GM23338 (cell line): ENCODE data around the gene SLC39A11. TPM values are rescaled to one million over a fixed set of nuclear protein-coding genes. Genes with fewer than 3 reads are reported as not detected.

Experiments used
- ATAC-seq: fragments of 200-7000 bp; cut with Tn5 transposase; 3 replicates; pipeline ENCODE4 v1.9.1; 2020
- DNase-seq: peaks from one replicate; pipeline ENCODE4 v3.0.0-alpha.2; 2015; ENCODE audit warnings: low spot score
- H2AFZ ChIP-seq: fragments of 200-600 bp; sonication (generic); 2 replicates; pipeline ENCODE4 v1.8.0; 2016; ENCODE audit warnings: antibody characterized with exemption, mild to moderate bottlenecking, moderate library complexity
- H3F3A ChIP-seq: fragments of 200-600 bp; sonication (generic); replicated peaks from 2 replicates; pipeline ENCODE4 v1.8.0; 2017; ENCODE audit warnings: antibody characterized with exemption, mixed run types, low read depth
- H3K27ac ChIP-seq: fragments of 200-600 bp; sonication (generic); 2 replicates; pipeline ENCODE4 v1.6.1; 2016; ENCODE audit warnings: low read depth
- H3K27me3 ChIP-seq: fragments of 200-600 bp; sonication (generic); 2 replicates; pipeline ENCODE4 v1.8.0; 2016; ENCODE audit warnings: mild to moderate bottlenecking, mixed run types, moderate library complexity; ENCODE audit not compliant: insufficient read depth
- H3K36me3 ChIP-seq: fragments of 200-600 bp; sonication (generic); 2 replicates; pipeline ENCODE4 v1.8.0; 2016; ENCODE audit warnings: mild to moderate bottlenecking; ENCODE audit not compliant: insufficient read depth
- H3K4me1 ChIP-seq: fragments of 200-600 bp; sonication (generic); 2 replicates; pipeline ENCODE4 v1.8.0; 2016; ENCODE audit warnings: mild to moderate bottlenecking, moderate library complexity; ENCODE audit not compliant: insufficient read depth
- H3K4me2 ChIP-seq: fragments of 200-600 bp; sonication (generic); 2 replicates; pipeline ENCODE4 v1.7.1; 2017; ENCODE audit warnings: mixed run types
- H3K4me3 ChIP-seq: fragments of 200-600 bp; sonication (generic); 2 replicates; pipeline ENCODE4 v1.6.1; 2016; ENCODE audit warnings: mixed run types
- H3K79me2 ChIP-seq: fragments of 200-600 bp; sonication (generic); replicated peaks from 2 replicates; pipeline ENCODE4 v1.8.0; 2017; ENCODE audit warnings: mild to moderate bottlenecking; ENCODE audit not compliant: insufficient read depth
- H3K9me2 ChIP-seq: fragments of 200-600 bp; sonication (generic); 2 replicates; pipeline ENCODE4 v1.8.0; 2017; ENCODE audit not compliant: insufficient read depth
- H4K20me1 ChIP-seq: fragments of 200-600 bp; sonication (generic); replicated peaks from 2 replicates; pipeline ENCODE4 v1.8.0; 2017; ENCODE audit warnings: mild to moderate bottlenecking; ENCODE audit not compliant: insufficient read depth
- H3K27ac Mint-ChIP-seq: 2 replicates; pipeline ENCODE4 v1.8.0; 2020; ENCODE audit warnings: inconsistent platforms, mild to moderate bottlenecking, moderate library complexity, mixed read lengths
- H3K27me3 Mint-ChIP-seq: 3 replicates; pipeline ENCODE4 v1.8.0; 2022; ENCODE audit warnings: low read depth, mild to moderate bottlenecking, moderate library complexity, mixed read lengths, inconsistent platforms; ENCODE audit not compliant: insufficient read depth, poor library complexity
- H3K36me3 Mint-ChIP-seq: 3 replicates; pipeline ENCODE4 v1.8.0; 2021; ENCODE audit warnings: low read depth, mild to moderate bottlenecking, inconsistent platforms, moderate library complexity, mixed read lengths
- H3K4me1 Mint-ChIP-seq: 3 replicates; pipeline ENCODE4 v1.8.0; 2020; ENCODE audit warnings: mild to moderate bottlenecking, inconsistent platforms, mixed read lengths
- H3K4me3 Mint-ChIP-seq: 3 replicates; pipeline ENCODE4 v1.8.0; 2021; ENCODE audit warnings: moderate library complexity, mild to moderate bottlenecking, inconsistent platforms, mixed read lengths
- H3K9me3 Mint-ChIP-seq: 3 replicates; pipeline ENCODE4 v1.8.0; 2020; ENCODE audit warnings: moderate library complexity, mild to moderate bottlenecking, inconsistent platforms, mixed read lengths
- CREB1 ChIP-seq: fragments of 250-450 bp; sonication (Bioruptor Pico); IDR thresholded peaks from 2 replicates; pipeline ENCODE4 v1.5.0; 2020; ENCODE audit warnings: low read depth, mild to moderate bottlenecking, moderate library complexity
- ETS1 ChIP-seq: IDR thresholded peaks from 2 replicates; pipeline ENCODE4 v1.6.1; 2016; ENCODE audit warnings: antibody characterized with exemption
- EZH2 ChIP-seq: fragments of 200-600 bp; sonication (generic); IDR thresholded peaks from one replicate; pipeline ENCODE4 v1.8.0; 2017; ENCODE audit warnings: antibody characterized with exemption, mild to moderate bottlenecking, low read depth; ENCODE audit not compliant: unreplicated experiment
- EZH2phosphoT487 ChIP-seq: fragments of 200-600 bp; sonication (generic); IDR thresholded peaks from one replicate; pipeline ENCODE4 v1.8.1; 2018; ENCODE audit warnings: antibody characterized with exemption; ENCODE audit not compliant: unreplicated experiment
- JUNB ChIP-seq: IDR thresholded peaks from one replicate; pipeline ENCODE4 v1.6.1; 2016; ENCODE audit warnings: antibody characterized with exemption; ENCODE audit not compliant: unreplicated experiment
- NANOG ChIP-seq: IDR thresholded peaks from 2 replicates; pipeline ENCODE4 v1.6.1; 2016; ENCODE audit warnings: antibody characterized with exemption, borderline replicate concordance
- ZNF331 ChIP-seq: fragments of 250-450 bp; sonication (Bioruptor Pico); IDR thresholded peaks from 2 replicates; pipeline ENCODE4 v1.5.0; 2020; ENCODE audit warnings: low read depth, mild to moderate bottlenecking, moderate library complexity
- ZNF462 ChIP-seq: fragments of 250-450 bp; sonication (Bioruptor Pico); IDR thresholded peaks from 2 replicates; pipeline ENCODE4 v1.5.0; 2020; ENCODE audit warnings: mild to moderate bottlenecking, moderate library complexity
- polyA plus RNA-seq: library from polyadenylated mRNA; unstranded; fragments of >200 nt; fragmentation: Nextera tagmentation; extraction: Ambion mirVana; gene quantifications from 2 replicates; pipeline ENCODE4 v1.2.1, GENCODE V29; 2016
- total RNA-seq: library from RNA; depleted of rRNA; stranded (reverse); fragments of >200 nt; shearing (Covaris generic); gene quantifications from 2 replicates; pipeline ENCODE4 v1.2.3, GENCODE V29; 2014

Gene SLC39A11
- total and polyA plus RNA-seq, 2 experiments from 2014 or later = 10.8 to 18.1 TPM

GRCh38 chr17:72810991-72811508, 281.4 kb downstream of the SLC39A11 start:
- Histone ChIP-seq H3K27ac (no peak overlapping the region), H3K36me3 (no peaks in the 10 kb centered on the region), H2AFZ (no peak overlapping the region), H3K4me2 (no peak overlapping the region), H3F3A (no peaks in the 10 kb centered on the region), H3K4me3 (no peak overlapping the region), H3K27me3 (no peaks in the 10 kb centered on the region), H3K4me1 (no peaks in the 10 kb centered on the region), H3K9me2 (peaks cover 17% of the 10 kb centered on the region), H4K20me1 (no peaks in the 10 kb centered on the region), H3K79me2 (no peaks in the 10 kb centered on the region)
- H3K9me3 Mint-ChIP-seq = peaks cover 15% of the 10 kb centered on the region
- no peak for DNase-seq
- no peak overlapping the region for H3K27ac Mint-ChIP-seq
- H3K4me1 Mint-ChIP-seq = no peaks in the 10 kb centered on the region
- peaks cover 10% of the 10 kb centered on the region; the same call in 2 of the 3 replicates for H3K36me3 Mint-ChIP-seq
- no peak overlapping the region for H3K4me3 Mint-ChIP-seq
- ATAC-seq = no peak
- peaks cover 2% of the 10 kb centered on the region for H3K27me3 Mint-ChIP-seq
- TF ChIP-seq EZH2phosphoT487 (no peak), ZNF462 (CRISPR knock-in tag) (no peak), CREB1 (no peak), NANOG (no peak), ZNF331 (CRISPR knock-in tag) (no peak), ETS1 (no peak), JUNB (no peak), EZH2 (no peak)
